ENCODE data around the gene MTRFR.

The MTRFR gene

DNA sequence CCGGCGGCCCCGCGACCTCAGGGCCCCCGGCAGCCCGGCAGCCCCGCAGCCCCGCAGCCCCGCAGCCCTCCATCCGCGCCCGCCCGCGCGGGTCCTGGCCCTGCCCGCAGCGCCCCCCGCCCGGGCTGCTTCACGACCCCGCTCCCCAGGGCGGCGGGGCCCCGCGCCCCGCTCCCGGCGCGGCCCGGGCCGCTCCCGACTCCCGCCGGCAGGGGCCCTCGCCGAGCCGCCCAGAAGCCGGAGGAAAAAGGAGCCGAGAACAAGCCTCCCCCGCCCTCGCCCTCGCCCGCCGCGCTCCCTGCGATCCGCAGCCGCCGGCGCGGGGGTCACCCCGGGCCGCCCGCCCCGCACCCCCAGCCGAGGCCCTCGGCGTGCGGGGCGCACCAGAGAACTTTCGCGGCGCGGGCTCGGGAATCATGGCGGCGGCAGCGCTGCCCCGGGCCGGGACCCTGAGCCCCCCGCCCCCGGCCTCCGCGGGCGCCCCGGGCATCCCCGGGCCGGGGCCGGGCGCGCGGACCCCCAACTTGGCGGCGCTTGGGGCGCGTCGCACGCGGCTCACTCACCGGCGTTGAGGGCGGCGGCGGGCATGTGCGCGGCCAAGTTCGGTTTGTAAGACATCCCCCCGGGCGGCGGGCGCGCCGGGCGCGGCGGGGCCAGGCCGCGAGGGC, 37.9 kb downstream of the MTRFR start:
- peak; percentile 48 to 55 for DNase-seq

DNA sequence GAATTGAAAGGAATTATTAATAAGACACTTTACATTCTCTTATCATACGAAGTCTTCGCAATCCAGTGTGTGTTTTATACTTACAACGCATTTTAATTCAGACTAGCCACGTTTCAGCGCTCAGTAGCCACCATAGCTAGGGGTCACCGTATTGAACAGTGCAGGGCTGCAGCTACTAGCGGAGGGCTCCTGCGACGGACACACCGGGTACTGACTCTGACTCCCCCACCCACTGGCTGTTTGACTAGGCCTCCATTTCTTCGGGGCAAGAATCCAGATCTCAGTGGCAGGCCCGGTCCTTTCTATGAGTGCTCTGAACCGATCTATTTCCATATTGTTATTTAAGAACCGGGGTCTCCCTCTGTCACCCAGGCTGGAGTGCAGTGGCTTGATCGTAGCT, 39.9 kb downstream of the MTRFR start:
- no peak for DNase-seq

DNA sequence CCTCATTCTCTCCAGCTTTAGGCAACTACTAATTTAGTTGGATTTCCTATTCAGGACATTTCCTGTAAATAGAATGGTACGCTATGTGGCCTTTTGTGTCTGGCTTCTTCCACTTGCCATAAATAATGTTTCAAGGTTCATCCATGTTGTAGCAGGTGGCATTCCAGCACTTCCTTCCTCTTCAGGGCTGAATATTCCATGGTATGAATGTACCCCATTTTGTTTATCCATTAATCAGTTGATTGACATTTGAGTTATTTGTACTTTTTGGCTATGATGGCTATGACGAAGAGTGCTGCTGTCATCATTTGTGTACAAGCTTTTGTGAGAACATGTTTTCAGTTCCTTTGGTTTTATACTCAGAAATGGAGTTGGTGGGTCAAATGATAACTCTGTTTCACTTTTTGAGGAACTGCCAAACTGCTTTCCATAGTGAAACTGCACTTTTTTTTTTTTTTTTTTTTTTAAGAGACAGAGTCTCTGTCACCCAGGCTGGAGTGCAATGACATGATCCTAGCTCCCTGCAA, 44.9 kb downstream of the MTRFR start:
- no peak for DNase-seq

DNA sequence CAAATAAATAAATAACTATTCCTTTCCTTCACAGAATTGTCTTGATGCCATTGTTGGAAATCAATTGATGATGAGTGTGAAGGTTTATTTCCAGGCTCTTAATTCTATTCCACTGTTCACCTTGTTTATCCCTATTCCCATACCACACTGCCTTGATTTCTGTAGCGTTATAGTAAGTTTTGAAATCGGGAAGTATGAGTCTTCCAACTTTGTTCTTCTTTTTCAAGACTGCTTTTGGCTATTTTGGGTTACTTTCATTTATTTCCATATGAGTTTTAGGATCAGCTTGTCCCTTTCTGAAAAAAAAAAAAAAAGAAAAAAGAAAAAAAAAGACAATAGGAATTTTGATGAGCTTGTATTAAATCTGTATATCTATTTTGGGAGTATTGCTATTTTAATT, 47.7 kb downstream of the MTRFR start:
- DNase-seq, result no peak

DNA sequence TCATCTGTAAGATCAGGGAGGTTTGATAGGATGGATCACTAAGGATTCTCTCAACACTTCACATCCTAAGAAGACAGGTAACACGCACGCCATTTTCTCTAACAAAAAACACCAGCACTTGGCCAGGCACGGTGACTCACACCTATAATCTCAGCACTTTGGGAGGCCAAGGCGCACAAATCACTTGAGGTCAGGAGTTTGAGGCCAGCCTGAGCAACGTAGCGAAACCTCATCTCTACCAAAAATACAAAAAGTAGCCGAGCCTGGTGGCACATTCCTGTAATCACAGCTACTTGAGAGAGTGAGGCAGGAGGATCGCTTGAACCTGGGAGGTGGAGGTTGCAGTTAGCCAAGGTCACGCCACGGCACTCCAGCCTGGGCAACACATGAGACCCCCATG, 48.9 kb downstream of the MTRFR start:
- no peak for DNase-seq

DNA sequence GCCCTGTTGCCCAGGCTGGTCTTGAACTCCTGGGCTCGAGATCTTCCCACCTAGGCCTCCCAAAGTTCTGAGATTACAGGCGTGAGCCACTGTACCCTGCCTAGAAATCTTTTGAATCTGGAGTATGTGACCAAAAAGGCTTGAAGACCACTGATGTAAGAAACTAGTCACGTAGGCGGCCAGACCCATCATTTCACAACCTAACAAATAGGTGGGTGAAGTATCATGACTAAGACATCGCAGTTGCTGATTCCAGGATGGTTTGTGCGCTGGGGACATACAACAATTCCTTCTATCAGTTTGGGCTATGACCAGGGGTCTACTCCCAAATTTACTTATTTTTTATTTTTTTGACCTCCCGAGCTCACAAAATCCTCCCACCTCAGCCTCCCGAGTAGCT, 50.2 kb downstream of the MTRFR start:
- no peak for DNase-seq

DNA sequence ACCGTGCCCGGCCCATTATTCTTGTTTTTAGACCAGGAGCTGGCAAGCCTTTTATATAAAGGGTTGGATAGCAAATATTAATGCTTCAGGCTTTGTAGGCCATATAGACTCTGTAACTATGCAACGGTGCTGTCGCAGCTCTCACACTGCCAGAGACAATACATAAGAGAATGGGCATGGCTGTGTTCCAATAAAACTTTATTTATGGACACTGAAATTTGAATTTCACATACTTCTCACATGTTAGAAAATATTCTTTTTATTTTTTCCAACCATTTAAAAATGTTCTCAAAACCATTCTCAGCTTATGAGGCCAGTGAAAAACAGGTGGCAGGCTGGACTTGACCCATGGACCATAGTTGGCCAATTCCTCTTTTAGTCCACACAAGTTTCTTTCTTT, 51.4 kb downstream of the MTRFR start:
- DNase-seq, result no peak

DNA sequence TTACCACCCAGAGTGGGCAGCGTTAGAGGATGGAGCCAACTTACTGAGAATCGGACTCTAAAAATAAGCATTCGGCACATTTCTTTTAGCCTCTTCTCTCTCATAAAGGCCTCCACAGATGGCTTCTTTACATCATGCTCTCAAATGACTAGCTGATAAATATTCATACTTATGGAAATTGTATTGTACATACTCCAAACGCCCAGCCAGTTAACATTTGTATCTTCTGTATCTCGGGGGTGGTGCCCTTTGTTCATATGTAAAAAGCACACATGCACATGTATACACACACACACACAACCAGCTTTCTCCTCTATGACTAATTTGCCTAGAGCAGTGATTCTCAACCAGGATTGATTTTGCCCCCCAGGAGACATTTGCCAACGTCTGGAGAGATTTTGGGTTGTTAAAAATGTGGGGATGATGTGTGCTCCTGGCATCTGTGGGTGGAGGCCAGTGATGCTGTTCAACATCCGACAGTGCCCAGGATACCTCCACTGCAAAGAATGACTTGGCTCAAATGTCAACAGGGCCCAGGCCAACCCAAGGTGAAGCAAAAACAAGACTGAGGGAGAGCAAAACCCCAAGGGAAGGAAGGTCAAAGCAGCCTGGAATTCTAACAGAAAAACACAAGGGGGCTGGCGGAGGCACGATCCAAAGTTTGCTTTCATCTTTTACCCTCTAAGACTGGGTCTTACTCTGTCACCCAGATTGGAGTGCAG, 53.6 kb downstream of the MTRFR start:
- no peak for DNase-seq

DNA sequence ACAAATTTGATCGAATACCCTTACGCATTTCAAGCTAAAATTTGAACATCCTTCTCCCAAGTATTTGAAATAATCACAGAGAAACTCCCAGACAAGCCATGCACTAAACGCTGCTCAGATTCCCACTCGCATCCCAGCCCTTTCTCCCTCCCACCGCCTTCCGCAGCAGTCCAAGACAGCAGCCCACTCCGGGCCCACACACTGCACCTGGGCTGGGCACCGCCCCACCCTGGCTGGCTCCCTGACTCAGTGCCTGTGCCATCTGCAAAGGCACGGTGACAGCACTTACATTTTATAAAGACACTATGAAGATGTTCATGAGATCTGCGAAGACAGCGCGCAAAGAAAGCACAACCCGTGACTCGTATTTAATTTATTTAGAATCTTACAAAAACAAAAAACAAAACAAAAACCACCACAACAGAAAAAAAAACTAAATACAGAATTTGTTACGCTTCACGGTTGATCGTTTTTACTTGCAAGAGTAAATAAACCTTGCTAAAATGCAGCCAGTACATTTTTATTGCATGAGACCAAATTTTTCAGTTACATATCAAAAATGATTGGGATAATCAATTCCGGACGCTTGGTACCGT, 55.6 kb downstream of the MTRFR start:
- no peak for DNase-seq

DNA sequence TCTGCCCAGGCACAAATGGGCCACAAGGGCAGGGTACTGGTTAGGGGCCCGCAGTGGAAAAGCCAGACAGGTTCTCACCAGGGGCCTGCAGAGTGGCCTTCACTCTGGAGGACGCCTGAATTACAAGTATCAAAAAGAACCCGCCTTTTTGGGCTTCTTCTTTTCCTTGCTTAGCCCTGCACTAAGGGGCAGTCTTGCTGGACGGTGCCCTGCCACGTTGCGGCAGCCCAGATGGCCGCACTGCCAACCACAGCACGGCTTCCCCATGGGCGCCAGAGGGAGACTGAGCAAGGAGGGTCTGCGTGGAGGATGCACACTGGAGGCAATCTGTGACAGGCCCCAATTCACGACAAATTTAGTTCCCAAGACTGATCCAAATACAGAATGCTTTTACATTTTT, 56.7 kb downstream of the MTRFR start:
- no peak for DNase-seq

DNA sequence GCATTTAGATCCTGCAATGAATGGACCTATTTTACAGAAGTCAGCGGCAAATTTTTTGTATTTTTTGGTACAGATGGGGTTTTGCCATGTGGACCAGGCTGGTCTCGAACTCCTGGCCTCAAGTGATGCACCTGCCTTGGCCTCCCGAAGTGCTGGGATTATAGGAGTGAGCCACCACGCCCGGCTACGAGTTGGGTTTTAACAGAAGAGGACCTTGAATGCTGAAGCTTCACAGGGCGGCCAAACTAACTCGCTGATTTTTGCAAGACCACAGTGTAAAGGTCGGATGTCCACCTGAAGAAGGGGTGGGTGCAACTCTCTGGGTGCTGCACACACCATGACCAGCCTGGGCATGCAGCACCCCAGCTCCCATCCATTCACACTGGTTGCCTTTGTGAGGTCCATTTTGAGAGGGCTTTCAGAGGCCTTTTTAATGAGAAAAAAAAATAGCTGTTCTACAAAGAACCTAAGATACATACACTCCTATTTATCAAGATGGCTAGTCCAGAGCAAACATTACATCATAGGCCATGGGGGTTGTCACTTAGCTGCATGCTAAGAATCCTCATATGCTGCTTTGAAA, 60.0 kb downstream of the MTRFR start:
- DNase-seq, result no peak

DNA sequence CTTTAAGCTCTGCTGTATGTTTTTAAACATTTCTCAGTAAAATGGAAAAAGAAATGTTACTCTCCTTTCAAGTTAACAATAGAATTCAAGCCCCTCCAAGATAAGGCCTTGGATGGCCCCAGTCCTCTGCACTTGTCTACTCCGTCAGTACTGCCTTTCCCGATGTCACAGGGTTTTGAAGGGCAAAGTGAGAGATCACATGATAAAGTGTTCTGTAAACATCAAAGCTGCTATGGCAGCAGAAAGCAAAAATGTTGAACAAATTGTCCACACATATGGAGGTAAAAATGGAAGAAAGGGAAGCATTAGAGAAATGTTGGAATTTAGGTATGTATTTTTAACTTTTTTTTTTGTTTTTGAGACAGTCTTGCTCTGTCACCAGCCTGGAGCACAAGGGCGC, 71.9 kb downstream of the MTRFR start:
- no peak for DNase-seq

DNA sequence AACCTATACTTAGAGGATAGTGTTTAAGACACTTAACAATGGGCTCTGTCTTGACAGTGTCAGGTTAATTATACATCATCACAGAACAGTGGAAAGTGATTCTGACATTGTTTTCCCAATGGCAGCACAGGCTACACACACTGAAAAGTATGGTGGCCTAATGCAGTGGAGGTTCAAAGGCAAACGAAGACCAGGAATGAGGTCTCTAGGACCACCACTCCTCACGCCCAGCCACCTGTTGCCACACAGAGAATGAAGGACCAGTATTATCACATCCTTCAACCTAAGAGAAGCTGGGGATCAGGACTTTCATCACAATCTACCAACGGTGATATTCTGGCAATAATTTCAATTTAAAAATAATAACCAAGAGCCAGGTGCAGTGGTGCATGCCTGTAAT, 73.0 kb downstream of the MTRFR start:
- no peak for DNase-seq
